ENCODE data around the gene EMC10. TPM values are rescaled to one million over a fixed set of nuclear protein-coding genes. Genes with fewer than 3 reads are reported as not detected.

Gene EMC10
- total RNA-seq, 1 experiment from 2014 or later, result 66.7 TPM

- Histone ChIP-seq H3K9me3 (ENCODE audit: control insufficient read depth, insufficient read depth, low read depth, low read length) (no peaks in the 10 kb centered on the region), H3K36me3 (ENCODE audit: control insufficient read depth, insufficient read depth, low read length) (no peaks in the 10 kb centered on the region), H3K27me3 (ENCODE audit: control insufficient read depth, insufficient read depth, low read length) (no peaks in the 10 kb centered on the region), H3K4me3 (ENCODE audit: low read depth in 2 of 2, low read length in 2 of 2) (no peak overlapping the region), H3K27ac (ENCODE audit: low read length) (no peak overlapping the region), H3K4me1 (ENCODE audit: control insufficient read depth, insufficient read depth, low read length) (no peaks in the 10 kb centered on the region)
- ChIA-PET POLR2A (no interaction called here), CTCF (no interaction called here)
- TF ChIP-seq REST (IDR thresholded peaks at IDR 0.05; ENCODE audit: insufficient read depth in 1 of 2, low read depth in 2 of 2, low read length in 1 of 2) (no peak), POLR2AphosphoS5 (IDR thresholded peaks at IDR 0.05; ENCODE audit: low read depth, low read length) (no peak), SIN3A (IDR thresholded peaks at IDR 0.05; ENCODE audit: borderline replicate concordance, insufficient read depth, low read depth, low read length) (no peak), TCF7L2 (IDR thresholded peaks at IDR 0.05; ENCODE audit: low read depth, low read length) (no peak), CTCF (IDR thresholded peaks at IDR 0.05) (no peak)
- intact Hi-C loops (cut with micrococcal nuclease; ENCODE audit: unreplicated experiment), result no loop called here
- no peak for DNase-seq (ENCODE audit: low read depth, low spot score)
- in situ Hi-C loops (cut with HindIII; ENCODE audit: low pct_unique_long_range_greater_than_20kb, low sequenced_read_pairs), result no loop called here
- no TSS peak for BruUV-seq (replicated peaks)
- no peak for ATAC-seq
Measured at GRCh38 chr19:50435221-50435620, 41.1 kb upstream of the EMC10 start.

GRCh38 chr19:50435627-50436026 is 40.7 kb upstream of the EMC10 start:
- in situ Hi-C loops (cut with HindIII; ENCODE audit: low pct_unique_long_range_greater_than_20kb, low sequenced_read_pairs), result no loop called here
- Histone ChIP-seq H3K4me1 (ENCODE audit: control insufficient read depth, insufficient read depth, low read length) (no peaks in the 10 kb centered on the region), H3K4me3 (ENCODE audit: low read depth in 2 of 2, low read length in 2 of 2) (no peak overlapping the region), H3K27ac (ENCODE audit: low read length) (no peak overlapping the region), H3K27me3 (ENCODE audit: control insufficient read depth, insufficient read depth, low read length) (no peaks in the 10 kb centered on the region), H3K9me3 (ENCODE audit: control insufficient read depth, insufficient read depth, low read depth, low read length) (no peaks in the 10 kb centered on the region), H3K36me3 (ENCODE audit: control insufficient read depth, insufficient read depth, low read length) (no peaks in the 10 kb centered on the region)
- intact Hi-C loops (cut with micrococcal nuclease; ENCODE audit: unreplicated experiment), result no loop called here
- DNase-seq (ENCODE audit: low read depth, low spot score), result no peak
- ATAC-seq, result no peak
- CTCF ChIA-PET, result no interaction called here
- no TSS peak for BruUV-seq (replicated peaks)
- POLR2A ChIA-PET, result no interaction called here
- no peak for TF ChIP-seq CTCF (IDR thresholded peaks at IDR 0.05)
- no peak for TF ChIP-seq POLR2AphosphoS5 (IDR thresholded peaks at IDR 0.05; ENCODE audit: low read depth, low read length)
- no peak for TF ChIP-seq TCF7L2 (IDR thresholded peaks at IDR 0.05; ENCODE audit: low read depth, low read length)
